Measurements from ENCODE around the gene DYSF. TPM values are rescaled to one million over a fixed set of nuclear protein-coding genes. Genes with fewer than 3 reads are reported as not detected.

The DYSF gene
- total RNA-seq, 1 experiment from 2014 or later = 5.5 TPM

- H2BK12ac ChIP-seq (ENCODE audit: insufficient read length, low read depth, low read length) = no peak overlapping the region
- H4K91ac ChIP-seq (ENCODE audit: insufficient read length, low read depth, low read length) = no peak overlapping the region
- no peak overlapping the region for H3K9ac ChIP-seq (ENCODE audit: extremely low read depth, insufficient read length, low read length)
- H2BK20ac ChIP-seq (ENCODE audit: low read depth, low read length, poor library complexity, severe bottlenecking) = no peak overlapping the region
- H2BK5ac ChIP-seq (ENCODE audit: insufficient read length, low read length) = no peak overlapping the region
- H3K4me1 Mint-ChIP-seq = peaks cover 30 to 35% of the 10 kb centered on the region in 2 experiments
- no peak overlapping the region for H2AFZ ChIP-seq (ENCODE audit: low read length)
- no peak overlapping the region for H2BK120ac ChIP-seq (ENCODE audit: low read depth, low read length, poor library complexity, severe bottlenecking)
- no peaks in the 10 kb centered on the region for H3K27me3 ChIP-seq (ENCODE audit: insufficient read depth, low read length)
- no peak overlapping the region for H3K23ac ChIP-seq (ENCODE audit: insufficient read length, low read depth, low read length)
- H3K56ac ChIP-seq (ENCODE audit: insufficient read length, low read depth, low read length) = no peak overlapping the region
- H3K27ac Mint-ChIP-seq = peak overlapping the region in 2 of 3 experiments; percentile 25 to 60; a peak in 2 of 7 replicates
- no peaks in the 10 kb centered on the region for H3K79me1 ChIP-seq (ENCODE audit: insufficient read depth, low read depth, low read length, poor library complexity, severe bottlenecking)
- H3K18ac ChIP-seq (ENCODE audit: insufficient read length, low read depth, low read length) = no peak overlapping the region
- peak; percentile 61 for TF ChIP-seq CTCF (conservative IDR thresholded peaks at IDR 0.05)
- no peaks in the 10 kb centered on the region for H3K79me2 ChIP-seq (ENCODE audit: insufficient read depth, low read length)
- H3K14ac ChIP-seq (ENCODE audit: insufficient read depth, low read length) = no peak overlapping the region
- WGBS (ENCODE audit: extremely low coverage, insufficient read length, low lambda C conversion rate) = no CpG with 5 or more reads among the region's 4 CpGs
- no peaks in the 10 kb centered on the region for H3K23me2 ChIP-seq (ENCODE audit: insufficient read length, low read depth, low read length, poor library complexity, severe bottlenecking)
- H3T11ph ChIP-seq (ENCODE audit: low read length) = no peak overlapping the region
- peaks cover 2% of the 10 kb centered on the region; the same call in 1 of the 2 replicates for H3K4me1 ChIP-seq (ENCODE audit: insufficient read depth, low read length)
- H4K20me1 ChIP-seq (ENCODE audit: control insufficient read depth, insufficient read depth, insufficient read length) = no peaks in the 10 kb centered on the region
- peaks cover 5% of the 10 kb centered on the region for H3K27me3 Mint-ChIP-seq (ENCODE audit: low read depth)
- H3K9me3 ChIP-seq (ENCODE audit: control insufficient read depth, low read depth, low read length) = no peaks in the 10 kb centered on the region
- no peak overlapping the region for H3K4me3 Mint-ChIP-seq
- no peaks in the 10 kb centered on the region; a peak in 1 of 5 replicates for H3K9me3 Mint-ChIP-seq
- H3K36me3 Mint-ChIP-seq (ENCODE audit: insufficient read depth in 1 of 3, low read depth in 3 of 3) = peaks cover 0 to 2% (median 0%) of the 10 kb centered on the region in 3 experiments; a peak in 3 of 7 replicates
- no peak overlapping the region for H2AK5ac ChIP-seq (ENCODE audit: insufficient read length, low read length)
- no peak overlapping the region for H2BK15ac ChIP-seq (ENCODE audit: low read depth, low read length)
- no peak overlapping the region for H3K27ac ChIP-seq (ENCODE audit: insufficient read length, low read depth, low read length)
- H4K8ac ChIP-seq (replicated peaks; ENCODE audit: insufficient read length, low read depth, low read length) = no peak overlapping the region
- H4K5ac ChIP-seq (ENCODE audit: insufficient read length, low read depth, low read length) = no peak overlapping the region
- no peak overlapping the region for H3K4me2 ChIP-seq (ENCODE audit: insufficient read depth, insufficient read length, low read length)
- no peak overlapping the region for H3K4ac ChIP-seq (ENCODE audit: low read depth, low read length)
- no peak for DNase-seq
Observed at GRCh38 chr2:71482055-71482454, 28.7 kb downstream of the DYSF start.

All from H9 (cell line).